A549 (cell line): ENCODE data around the gene C4orf50. TPM values are rescaled to one million over a fixed set of nuclear protein-coding genes. Genes with fewer than 3 reads are reported as not detected.

ENCODE experiments used
- ATAC-seq, 2 experiments: fragments of 200-7000 bp in 1 of 2; fragments of >200 bp in 1 of 2; cut with Nextera tagmentation in 1 of 2; cut with Tn5 transposase in 1 of 2; 3 replicates each; pipeline versions ENCODE4 v1.8.0 to v1.9.1; 2018 to 2020; ENCODE audit warnings: mild to moderate bottlenecking in 1 of 2, moderate library complexity in 1 of 2
- CTCF ChIA-PET: fragments of 300-600 bp; sonication (Branson Sonifier 250); formaldehyde crosslinking; extraction: SDS; loops from one replicate; lab custom pipeline; 2021; ENCODE audit warnings: antibody characterized with exemption, inconsistent platforms; lab: Yijun Ruan, JAX
- POLR2A ChIA-PET: fragments of 350-600 bp; formaldehyde crosslinking; extraction: SDS; loops from one replicate; lab custom pipeline; 2021; ENCODE audit warnings: antibody characterized with exemption, inconsistent platforms; lab: Yijun Ruan, JAX
- DNase-seq, 2 experiments: peaks; one replicate each; pipeline versions ENCODE4 v3.0.0 to v3.0.0-alpha.2; 2011 to 2016; ENCODE audit warnings: low read depth in 1 of 2, low spot score in 1 of 2
- FAIRE-seq: peaks from 2 replicates; lab custom pipeline; 2011; peaks lifted over from hg19 to GRCh38; lab: Jason Lieb, UNC
- H3K27ac ChIP-seq, 2 experiments: fragments of >200 bp; sonication (Bioruptor Twin); formaldehyde crosslinking; 3 replicates each; pipeline ENCODE4 v1.5.1; 2016 to 2017
- H3K4me1 ChIP-seq: fragments of >200 bp; sonication (Bioruptor Twin); formaldehyde crosslinking; 3 replicates; pipeline ENCODE4 v1.6.1; 2016
- H3K4me2 ChIP-seq: fragments of >200 bp; sonication (Bioruptor Twin); formaldehyde crosslinking; 3 replicates; pipeline ENCODE4 v1.6.1; 2016
- H3K4me3 ChIP-seq: fragments of >200 bp; sonication (Bioruptor Twin); formaldehyde crosslinking; 3 replicates; pipeline ENCODE4 v1.5.1; 2016
- H3K9me3 ChIP-seq: fragments of >200 bp; sonication (Bioruptor Twin); formaldehyde crosslinking; 3 replicates; pipeline ENCODE4 v1.6.1; 2016
- BHLHE40 ChIP-seq: IDR thresholded peaks from 2 replicates; pipeline ENCODE4 v1.6.1; 2012; ENCODE audit warnings: low read depth, low read length, inconsistent platforms
- CBX2 ChIP-seq: fragments of 200-600 bp; sonication (generic); IDR thresholded peaks from 2 replicates; pipeline ENCODE4 v1.6.1; 2016; ENCODE audit warnings: low read depth, mild to moderate bottlenecking, borderline replicate concordance
- CBX8 ChIP-seq: fragments of 200-600 bp; sonication (generic); IDR thresholded peaks from 2 replicates; pipeline ENCODE4 v1.6.1; 2016
- CEBPB ChIP-seq, 2 experiments: fragments of >200 bp in 1 of 2; sonication (Bioruptor Twin) in 1 of 2; formaldehyde crosslinking in 1 of 2; IDR thresholded peaks; 2 replicates each; pipeline ENCODE4 v1.6.1; 2012 to 2016
- CHD2 ChIP-seq: fragments of 150-350 bp; IDR thresholded peaks from 2 replicates; pipeline ENCODE4 v1.6.1; 2014; ENCODE audit warnings: low read length; ENCODE audit not compliant: partially characterized antibody
- FOSB ChIP-seq: fragments of 250-450 bp; sonication (Bioruptor Pico); IDR thresholded peaks from 2 replicates; pipeline ENCODE4 v1.5.0; 2020; ENCODE audit warnings: mild to moderate bottlenecking, moderate library complexity
- FOSL2 ChIP-seq, 2 experiments: fragments of 450-650 bp in 1 of 2; fragments of >200 bp in 1 of 2; sonication (Bioruptor Twin) in 1 of 2; formaldehyde crosslinking; IDR thresholded peaks; 2 replicates each; pipeline versions ENCODE4 v1.5.0 to v1.6.1; 2016 to 2020; ENCODE audit warnings: mild to moderate bottlenecking in 1 of 2, moderate library complexity in 1 of 2
- HDAC2 ChIP-seq: fragments of 200-600 bp; sonication (generic); IDR thresholded peaks from 2 replicates; pipeline ENCODE4 v1.6.1; 2016
- HES2 ChIP-seq: fragments of >200 bp; sonication (Bioruptor Twin); formaldehyde crosslinking; IDR thresholded peaks from 2 replicates; pipeline ENCODE4 v1.6.1; 2016
- HEYL ChIP-seq: fragments of 250-450 bp; sonication (Bioruptor Pico); IDR thresholded peaks from 2 replicates; pipeline ENCODE4 v1.8.0; 2021; ENCODE audit warnings: mild to moderate bottlenecking, moderate library complexity
- HOXA7 ChIP-seq: fragments of 250-450 bp; sonication (Bioruptor Pico); IDR thresholded peaks from 2 replicates; pipeline ENCODE4 v1.5.0; 2020; ENCODE audit warnings: mild to moderate bottlenecking, moderate library complexity
- HOXB5 ChIP-seq: fragments of 250-450 bp; sonication (Bioruptor Pico); IDR thresholded peaks from 2 replicates; pipeline ENCODE4 v1.5.0; 2020; ENCODE audit warnings: mild to moderate bottlenecking, moderate library complexity
- JUNB ChIP-seq: fragments of >200 bp; sonication (Bioruptor Twin); formaldehyde crosslinking; IDR thresholded peaks from 2 replicates; pipeline ENCODE4 v1.6.1; 2016
- KDM1A ChIP-seq: fragments of 200-600 bp; sonication (generic); IDR thresholded peaks from 2 replicates; pipeline ENCODE4 v1.6.1; 2016; ENCODE audit warnings: low read depth, mild to moderate bottlenecking
- KDM5A ChIP-seq: fragments of 200-600 bp; sonication (generic); IDR thresholded peaks from 2 replicates; pipeline ENCODE4 v1.6.1; 2016; ENCODE audit warnings: antibody characterized with exemption, mild to moderate bottlenecking
- MAFK ChIP-seq: fragments of 450-650 bp; IDR thresholded peaks from 2 replicates; pipeline ENCODE4 v1.6.1; 2014; ENCODE audit not compliant: partially characterized antibody
- MAX ChIP-seq: IDR thresholded peaks from 2 replicates; pipeline ENCODE4 v1.6.1; 2012
- MYC ChIP-seq: IDR thresholded peaks from 2 replicates; pipeline ENCODE4 v1.6.1; 2012; ENCODE audit warnings: mild to moderate bottlenecking, inconsistent platforms, low read length, improper control_type of control experiment, borderline replicate concordance
- NPAS2 ChIP-seq: fragments of 250-450 bp; sonication (Bioruptor Pico); IDR thresholded peaks from 2 replicates; pipeline ENCODE4 v1.8.0; 2022; ENCODE audit warnings: mild to moderate bottlenecking, moderate library complexity, borderline replicate concordance
- PHF8 ChIP-seq: fragments of 200-600 bp; sonication (generic); IDR thresholded peaks from 2 replicates; pipeline ENCODE4 v1.6.1; 2016; ENCODE audit warnings: low read depth, mild to moderate bottlenecking, antibody characterized with exemption, moderate library complexity, borderline replicate concordance
- RAD21 ChIP-seq, 2 experiments: fragments of >200 bp in 1 of 2; sonication (Bioruptor Twin) in 1 of 2; formaldehyde crosslinking in 1 of 2; IDR thresholded peaks in 1 of 2; conservative IDR thresholded peaks in 1 of 2; 2 replicates in 1 of 2; 3 replicates in 1 of 2; pipeline ENCODE4 v1.6.1; 2012 to 2018; ENCODE audit warnings: inconsistent platforms in 1 of 2
- RCOR1 ChIP-seq: fragments of 150-350 bp; IDR thresholded peaks from 2 replicates; pipeline ENCODE4 v1.6.1; 2014; ENCODE audit warnings: antibody characterized with exemption, low read length, low read depth
- RFX5 ChIP-seq: fragments of 450-650 bp; IDR thresholded peaks from 2 replicates; pipeline ENCODE4 v1.7.1; 2014; ENCODE audit warnings: antibody characterized with exemption, mild to moderate bottlenecking, moderate library complexity
- RNF2 ChIP-seq: fragments of 200-600 bp; sonication (generic); IDR thresholded peaks from 2 replicates; pipeline ENCODE4 v1.6.1; 2016; ENCODE audit warnings: low read depth, mild to moderate bottlenecking, antibody characterized with exemption, moderate library complexity, borderline replicate concordance
- SMC3 ChIP-seq: fragments of >200 bp; sonication (Bioruptor Twin); formaldehyde crosslinking; IDR thresholded peaks from 3 replicates; pipeline ENCODE4 v1.6.1; 2018; ENCODE audit warnings: inconsistent platforms
- SREBF2 ChIP-seq: fragments of 450-650 bp; IDR thresholded peaks from 2 replicates; pipeline ENCODE4 v1.6.1; 2014; ENCODE audit warnings: mild to moderate bottlenecking, moderate library complexity
- TFCP2L1 ChIP-seq: fragments of 250-450 bp; sonication (Bioruptor Pico); IDR thresholded peaks from 2 replicates; pipeline ENCODE4 v1.5.0; 2021; ENCODE audit warnings: mild to moderate bottlenecking
- ZC3H11A ChIP-seq: fragments of 450-650 bp; IDR thresholded peaks from 2 replicates; pipeline ENCODE4 v1.6.1; 2014; ENCODE audit warnings: antibody characterized with exemption, mild to moderate bottlenecking
- ZNF302 ChIP-seq: fragments of 250-450 bp; sonication (Bioruptor Pico); IDR thresholded peaks from 2 replicates; pipeline ENCODE4 v1.9.0; 2021; ENCODE audit warnings: inconsistent platforms, mild to moderate bottlenecking, moderate library complexity
- WGBS: methylation state at CpG from one replicate; pipeline ENCODE4 v1.1.6; 2017; ENCODE audit errors: missing lambda C conversion rate; 5-methylcytosine and 5-hydroxymethylcytosine counted together
- polyA plus RNA-seq, 4 experiments: library from polyadenylated mRNA; depleted of rRNA in 3 of 4; stranded (reverse); fragments of >200 nt; fragmentation: RNase III in 1 of 4; extraction: RNeasy Plus Mini Kit Qiagen cat#74134 plus additional on column Dnase treatment in 1 of 4; gene quantifications; 2 replicates in 3 of 4; 3 replicates in 1 of 4; pipeline ENCODE4 v1.2.3, GENCODE V29; 2011 to 2017
- TF ChIP-seq, protein P1 (sequence below): fragments of 150-350 bp; IDR thresholded peaks from 2 replicates; pipeline ENCODE4 v1.6.1; 2014; ENCODE audit warnings: low read depth, mild to moderate bottlenecking, low read length
- TF ChIP-seq, protein P2 (sequence below): fragments of 450-650 bp; IDR thresholded peaks from 2 replicates; pipeline ENCODE4 v1.6.1; 2014; ENCODE audit warnings: antibody characterized with exemption

Gene C4orf50
- polyA plus RNA-seq, 2 of the 4 experiments (the other 2 are of a cell fraction), result not detected

DNA sequence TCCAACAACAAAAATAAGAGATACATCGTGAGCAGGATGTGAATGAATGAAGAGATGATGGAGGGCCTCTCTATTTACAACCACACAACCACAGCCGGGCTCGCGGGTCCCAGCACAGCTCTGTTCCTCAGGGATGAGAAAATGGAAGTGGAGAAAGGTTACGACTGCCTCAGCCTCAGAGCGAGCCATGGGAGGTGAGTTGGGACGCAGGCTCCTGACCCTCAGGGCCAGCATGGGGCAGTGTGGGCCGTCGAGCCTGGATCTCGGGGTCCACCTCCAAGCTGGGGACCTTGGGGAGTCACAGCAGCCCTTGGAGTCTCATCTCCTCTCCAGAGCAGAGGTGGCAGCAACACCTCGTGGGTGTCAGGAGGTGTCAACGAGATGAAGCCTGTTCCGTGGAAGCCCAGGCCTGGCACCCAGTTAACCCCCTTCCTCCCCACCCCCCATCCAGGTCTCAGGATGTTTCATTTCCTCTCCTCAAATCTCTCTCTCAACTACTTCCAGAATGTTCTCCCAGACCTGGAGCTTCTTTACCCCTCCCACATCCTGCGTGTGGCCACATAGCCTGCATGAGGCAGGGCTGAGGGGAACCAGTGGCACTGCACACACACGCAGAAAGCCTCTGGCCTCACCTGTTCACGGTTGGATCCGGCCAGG is 25.9 kb downstream of the C4orf50 start:
- H3K4me2 ChIP-seq, result no peak overlapping the region
- TF ChIP-seq HEYL (CRISPR knock-in tag) (no peak), HES2 (no peak), PHF8 (no peak), HDAC2 (no peak), KDM1A (no peak), RCOR1 (no peak), FOSL2 (IDR thresholded peaks at IDR 0.05) (no peak), FOSL2 (CRISPR knock-in tag; IDR thresholded peaks at IDR 0.05) (no peak), MYC (no peak), CHD2 (no peak), JUNB (no peak), KDM5A (no peak), ZC3H11A (no peak), CBX8 (no peak), MAX (no peak), RNF2 (no peak), SMC3 (no peak)
- TF ChIP-seq, protein P1, sequence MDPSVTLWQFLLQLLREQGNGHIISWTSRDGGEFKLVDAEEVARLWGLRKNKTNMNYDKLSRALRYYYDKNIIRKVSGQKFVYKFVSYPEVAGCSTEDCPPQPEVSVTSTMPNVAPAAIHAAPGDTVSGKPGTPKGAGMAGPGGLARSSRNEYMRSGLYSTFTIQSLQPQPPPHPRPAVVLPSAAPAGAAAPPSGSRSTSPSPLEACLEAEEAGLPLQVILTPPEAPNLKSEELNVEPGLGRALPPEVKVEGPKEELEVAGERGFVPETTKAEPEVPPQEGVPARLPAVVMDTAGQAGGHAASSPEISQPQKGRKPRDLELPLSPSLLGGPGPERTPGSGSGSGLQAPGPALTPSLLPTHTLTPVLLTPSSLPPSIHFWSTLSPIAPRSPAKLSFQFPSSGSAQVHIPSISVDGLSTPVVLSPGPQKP, result no peak
- TF ChIP-seq, protein P2, sequence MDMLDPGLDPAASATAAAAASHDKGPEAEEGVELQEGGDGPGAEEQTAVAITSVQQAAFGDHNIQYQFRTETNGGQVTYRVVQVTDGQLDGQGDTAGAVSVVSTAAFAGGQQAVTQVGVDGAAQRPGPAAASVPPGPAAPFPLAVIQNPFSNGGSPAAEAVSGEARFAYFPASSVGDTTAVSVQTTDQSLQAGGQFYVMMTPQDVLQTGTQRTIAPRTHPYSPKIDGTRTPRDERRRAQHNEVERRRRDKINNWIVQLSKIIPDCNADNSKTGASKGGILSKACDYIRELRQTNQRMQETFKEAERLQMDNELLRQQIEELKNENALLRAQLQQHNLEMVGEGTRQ, result no peak
- H3K27ac ChIP-seq, result no peak overlapping the region
- 63% methylated on average over 17 of the region's 17 CpGs for WGBS
- ATAC-seq (no peak), FAIRE-seq (no peak), DNase-seq (no peak)
- no peak overlapping the region for H3K4me3 ChIP-seq
- POLR2A ChIA-PET, result no interaction called here
- CTCF ChIA-PET, result no interaction called here
- H3K9me3 ChIP-seq, result no peaks in the 10 kb centered on the region
- no peaks in the 10 kb centered on the region for H3K4me1 ChIP-seq

GRCh38 chr4:5991405-5991804 is 26.8 kb downstream of the C4orf50 start:
- 8% methylated on average over 1 of the region's 1 CpG for WGBS
- H3K27ac ChIP-seq, result no peak overlapping the region

DNA sequence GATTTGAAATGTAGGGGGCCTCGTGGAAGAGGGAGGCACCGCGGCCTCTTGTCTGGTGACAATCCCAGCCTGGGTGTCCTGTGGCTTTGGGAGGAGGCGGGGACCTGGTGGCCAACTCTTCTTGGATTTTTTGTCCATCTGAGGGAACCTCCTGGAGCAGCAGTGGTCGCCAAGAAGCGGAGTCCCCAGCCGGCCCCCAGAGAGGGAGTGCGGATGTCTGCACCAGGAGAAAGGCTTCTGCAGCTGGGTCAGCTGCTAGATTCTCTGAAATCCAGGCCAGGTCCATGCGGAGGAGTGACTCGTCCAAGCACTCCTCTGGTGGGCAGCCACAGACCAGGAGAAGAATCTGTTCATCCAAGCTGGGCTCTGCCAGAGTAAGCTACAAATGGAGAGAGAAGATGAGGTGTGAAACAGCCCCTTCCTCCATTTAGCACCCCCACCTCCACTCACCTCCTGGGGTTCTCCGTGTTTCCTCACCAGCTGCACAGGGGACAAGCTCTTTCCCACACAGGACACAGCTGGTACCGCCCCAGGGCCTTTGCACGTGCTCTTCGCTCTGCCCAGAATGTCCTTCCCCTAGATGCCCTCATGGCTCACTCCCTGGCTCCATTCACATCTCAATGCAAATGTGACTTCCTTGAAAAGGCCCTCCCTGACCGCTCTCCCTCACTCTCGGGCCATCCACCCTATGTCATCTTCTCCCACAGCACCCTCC is 27.6 kb downstream of the C4orf50 start:
- FAIRE-seq, result no peak
- no peak for ATAC-seq
- POLR2A ChIA-PET, result no interaction called here

More at GRCh38 chr4:5991405-5991804, 26.8 kb downstream of the C4orf50 start:
- no peak for DNase-seq
- TF ChIP-seq PHF8 (no peak), SMC3 (no peak), FOSB (CRISPR knock-in tag) (no peak), ZNF302 (CRISPR knock-in tag) (no peak)
- H3K4me1 ChIP-seq, result no peaks in the 10 kb centered on the region
- no peak overlapping the region for H3K4me2 ChIP-seq
- ATAC-seq, result no peak
- H3K4me3 ChIP-seq, result no peak overlapping the region
- no peaks in the 10 kb centered on the region for H3K9me3 ChIP-seq
- POLR2A ChIA-PET, result no interaction called here
- CTCF ChIA-PET, result no interaction called here
- no peak for FAIRE-seq

More for the DNA sequence above, 27.6 kb downstream of the C4orf50 start:
- TF ChIP-seq RFX5 (no peak), RNF2 (no peak), BHLHE40 (no peak), HOXA7 (no peak), HOXB5 (CRISPR knock-in tag) (no peak), CEBPB (IDR thresholded peaks at IDR 0.05) (no peak), MAFK (no peak), NPAS2 (CRISPR knock-in tag) (no peak), RAD21 (conservative IDR thresholded peaks at IDR 0.05 in 1 of 2, IDR thresholded peaks at IDR 0.05 in 1 of 2) (no peak), SREBF2 (no peak), CBX2 (no peak), TFCP2L1 (CRISPR knock-in tag) (no peak)
- Histone ChIP-seq H3K4me1 (no peaks in the 10 kb centered on the region), H3K4me3 (no peak overlapping the region), H3K9me3 (0 out of 3 replicates have a peak, but pooled peaks cover 3% of the 10 kb centered on the region), H3K27ac (no peak overlapping the region), H3K4me2 (no peak overlapping the region)
- CTCF ChIA-PET, result interaction anchor here (1.0 to 1.9 kb wide), 2 partner anchors 8 to 30 kb away, joined by 5 to 7 read pairs; no protein-coding TSS in a partner anchor
- DNase-seq, result no peak
- WGBS, result 41% methylated on average over 11 of the region's 16 CpGs
